OCI-LY7 (cell line): ENCODE data around the gene EDAR. TPM values are rescaled to one million over a fixed set of nuclear protein-coding genes. Genes with fewer than 3 reads are reported as not detected.

Experiments
- BruUV-seq: library from RNA; stranded (reverse); fragments of 400-500 nt; replicated peaks from 2 replicates; lab custom pipeline; 2021; lab: Mats Ljungman, UMichigan
- CTCF ChIA-PET: fragments of 300-600 bp; sonication (Branson Sonifier 250); formaldehyde crosslinking; loops from one replicate; lab custom pipeline; 2022; ENCODE audit warnings: antibody characterized with exemption; ENCODE audit not compliant: unreplicated experiment; lab: Charles Lee
- POLR2A ChIA-PET: fragments of 300-600 bp; sonication (Branson Sonifier 250); formaldehyde crosslinking; loops from one replicate; lab custom pipeline; 2022; ENCODE audit warnings: antibody characterized with exemption; lab: Charles Lee
- DNase-seq: peaks from one replicate; pipeline ENCODE4 v3.0.0-alpha.2; 2015; ENCODE audit warnings: low spot score
- H2AFZ ChIP-seq: fragments of 200-600 bp; sonication (generic), shearing (Covaris generic); 2 replicates; pipeline ENCODE4 v1.6.1; 2014; ENCODE audit warnings: mild to moderate bottlenecking, antibody characterized with exemption, low read length, moderate library complexity
- H3K27ac ChIP-seq: fragments of 200-600 bp; sonication (generic); 2 replicates; pipeline ENCODE4 v1.5.1; 2014; ENCODE audit warnings: mixed run types, low read depth, mild to moderate bottlenecking, moderate library complexity, low read length, inconsistent platforms; ENCODE audit not compliant: poor library complexity, severe bottlenecking
- H3K36me3 ChIP-seq: fragments of 200-600 bp; sonication (generic); 2 replicates; pipeline ENCODE4 v1.6.1; 2014; ENCODE audit warnings: mild to moderate bottlenecking, antibody characterized with exemption, low read length, moderate library complexity, mixed read lengths; ENCODE audit not compliant: insufficient read depth
- H3K4me1 ChIP-seq: fragments of 200-600 bp; sonication (generic); 2 replicates; pipeline ENCODE4 v1.5.1; 2014; ENCODE audit warnings: mild to moderate bottlenecking, low read length; ENCODE audit not compliant: insufficient read depth, poor library complexity, severe bottlenecking
- H3K4me2 ChIP-seq: fragments of 200-600 bp; sonication (generic); 2 replicates; pipeline ENCODE4 v1.6.1; 2014; ENCODE audit warnings: mild to moderate bottlenecking, low read length
- H3K4me3 ChIP-seq: fragments of 200-600 bp; sonication (generic); 2 replicates; pipeline ENCODE4 v1.5.1; 2014; ENCODE audit warnings: mild to moderate bottlenecking, low read depth, low read length; ENCODE audit not compliant: poor library complexity, severe bottlenecking
- H3K79me2 ChIP-seq: fragments of 200-600 bp; sonication (generic); 2 replicates; pipeline ENCODE4 v1.6.1; 2016; ENCODE audit warnings: low read depth, mild to moderate bottlenecking, low read length, moderate library complexity, mixed read lengths; ENCODE audit not compliant: insufficient read depth
- H3K9me2 ChIP-seq: fragments of 200-600 bp; sonication (generic); 2 replicates; pipeline ENCODE4 v1.6.1; 2016; ENCODE audit warnings: mild to moderate bottlenecking, low read length, mixed read lengths; ENCODE audit not compliant: insufficient read depth
- H3K9me3 ChIP-seq: fragments of 200-600 bp; sonication (generic); 2 replicates; pipeline ENCODE4 v1.6.1; 2014; ENCODE audit warnings: mild to moderate bottlenecking, mixed run types, low read length, mixed read lengths
- H4K20me1 ChIP-seq: fragments of 200-600 bp; sonication (generic); 2 replicates; pipeline ENCODE4 v1.6.1; 2014; ENCODE audit warnings: mild to moderate bottlenecking, antibody characterized with exemption, low read length, moderate library complexity, mixed read lengths; ENCODE audit not compliant: insufficient read depth
- EZH2phosphoT487 ChIP-seq: fragments of 200-600 bp; sonication (generic); IDR thresholded peaks from 2 replicates; pipeline ENCODE4 v1.6.1; 2018; ENCODE audit warnings: low read depth, borderline replicate concordance, mild to moderate bottlenecking, mixed run types, antibody characterized with exemption, low read length, moderate library complexity, mixed read lengths
- intact Hi-C: fragments of 100-400 bp; cut with micrococcal nuclease; formaldehyde crosslinking; loops from one replicate; pipeline ENCODE4 v1.10.0; 2022; ENCODE audit not compliant: unreplicated experiment
- total RNA-seq, 2 experiments: library from RNA; depleted of rRNA in 1 of 2; stranded (reverse); fragments of >200 nt in 1 of 2; shearing (Covaris generic) in 1 of 2; gene quantifications; 2 replicates each; pipeline ENCODE4 v1.2.3, GENCODE V29; 2014 to 2022
- TF ChIP-seq, protein P1 (sequence below): fragments of 200-600 bp; sonication (generic); conservative IDR thresholded peaks from 2 replicates; pipeline ENCODE4 v1.5.1; 2014; ENCODE audit warnings: mild to moderate bottlenecking, antibody characterized with exemption, low read length, moderate library complexity, mixed read lengths

Gene EDAR
- total RNA-seq, 2 experiments from 2014 or later: not detected

GRCh38 chr2:108947271-108947907 is 41.6 kb downstream of the EDAR start:
- no peaks in the 10 kb centered on the region for H3K36me3 ChIP-seq
- H3K9me2 ChIP-seq: no peaks in the 10 kb centered on the region
- POLR2A ChIA-PET: no interaction called here
- H3K9me3 ChIP-seq: peaks cover 7% of the 10 kb centered on the region; the same call in 1 of the 2 replicates
- H3K79me2 ChIP-seq: no peaks in the 10 kb centered on the region
- TF ChIP-seq, protein P1, sequence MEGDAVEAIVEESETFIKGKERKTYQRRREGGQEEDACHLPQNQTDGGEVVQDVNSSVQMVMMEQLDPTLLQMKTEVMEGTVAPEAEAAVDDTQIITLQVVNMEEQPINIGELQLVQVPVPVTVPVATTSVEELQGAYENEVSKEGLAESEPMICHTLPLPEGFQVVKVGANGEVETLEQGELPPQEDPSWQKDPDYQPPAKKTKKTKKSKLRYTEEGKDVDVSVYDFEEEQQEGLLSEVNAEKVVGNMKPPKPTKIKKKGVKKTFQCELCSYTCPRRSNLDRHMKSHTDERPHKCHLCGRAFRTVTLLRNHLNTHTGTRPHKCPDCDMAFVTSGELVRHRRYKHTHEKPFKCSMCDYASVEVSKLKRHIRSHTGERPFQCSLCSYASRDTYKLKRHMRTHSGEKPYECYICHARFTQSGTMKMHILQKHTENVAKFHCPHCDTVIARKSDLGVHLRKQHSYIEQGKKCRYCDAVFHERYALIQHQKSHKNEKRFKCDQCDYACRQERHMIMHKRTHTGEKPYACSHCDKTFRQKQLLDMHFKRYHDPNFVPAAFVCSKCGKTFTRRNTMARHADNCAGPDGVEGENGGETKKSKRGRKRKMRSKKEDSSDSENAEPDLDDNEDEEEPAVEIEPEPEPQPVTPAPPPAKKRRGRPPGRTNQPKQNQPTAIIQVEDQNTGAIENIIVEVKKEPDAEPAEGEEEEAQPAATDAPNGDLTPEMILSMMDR: no peak
- no peak for TF ChIP-seq EZH2phosphoT487
- H3K4me1 ChIP-seq: no peaks in the 10 kb centered on the region
- CTCF ChIA-PET: no interaction called here
- no peak overlapping the region for H3K4me3 ChIP-seq
- H3K27ac ChIP-seq: no peak overlapping the region
- H4K20me1 ChIP-seq: no peaks in the 10 kb centered on the region
- BruUV-seq: no TSS peak
- no peak overlapping the region for H3K4me2 ChIP-seq
- DNase-seq: peak; percentile 6
- intact Hi-C loops: no loop called here
- H2AFZ ChIP-seq: no peak overlapping the region

GRCh38 chr2:108946442-108946841 is 42.6 kb downstream of the EDAR start:
- DNase-seq: no peak
- TF ChIP-seq, protein P1: no peak
- no peak for TF ChIP-seq EZH2phosphoT487
- Histone ChIP-seq H3K4me2 (no peak overlapping the region), H3K4me3 (no peak overlapping the region), H3K36me3 (no peaks in the 10 kb centered on the region), H3K4me1 (no peaks in the 10 kb centered on the region), H3K9me3 (peaks cover 7% of the 10 kb centered on the region; the same call in 1 of the 2 replicates), H4K20me1 (no peaks in the 10 kb centered on the region), H3K27ac (no peak overlapping the region), H2AFZ (no peak overlapping the region), H3K79me2 (no peaks in the 10 kb centered on the region), H3K9me2 (no peaks in the 10 kb centered on the region)
- intact Hi-C loops: no loop called here
- ChIA-PET CTCF (no interaction called here), POLR2A (no interaction called here)
- no TSS peak for BruUV-seq

GRCh38 chr2:108945969-108946368 is 43.1 kb downstream of the EDAR start:
- Histone ChIP-seq H3K4me2 (no peak overlapping the region), H3K36me3 (no peaks in the 10 kb centered on the region), H3K79me2 (no peaks in the 10 kb centered on the region), H2AFZ (no peak overlapping the region), H3K9me2 (no peaks in the 10 kb centered on the region), H4K20me1 (no peaks in the 10 kb centered on the region), H3K4me1 (no peaks in the 10 kb centered on the region), H3K27ac (no peak overlapping the region), H3K4me3 (no peak overlapping the region), H3K9me3 (peaks cover 7% of the 10 kb centered on the region; the same call in 1 of the 2 replicates)
- intact Hi-C loops: no loop called here
- BruUV-seq: no TSS peak
- no peak for DNase-seq
- TF ChIP-seq, protein P1: no peak
- TF ChIP-seq EZH2phosphoT487: no peak
- POLR2A ChIA-PET: no interaction called here
- CTCF ChIA-PET: no interaction called here
